C4-2B (cell line): ENCODE data around the gene MESP2.

ENCODE experiments used
- H3K27ac ChIP-seq: fragments of 450-650 bp; 2 replicates; pipeline ENCODE4 v1.5.1; 2017
- CTCF ChIP-seq: fragments of 450-650 bp; conservative IDR thresholded peaks from 2 replicates; pipeline ENCODE4 v1.5.1; 2017; ENCODE audit warnings: mild to moderate bottlenecking
- ZFX ChIP-seq: fragments of 450-650 bp; IDR thresholded peaks from 2 replicates; pipeline ENCODE4 v1.6.1; 2017

The MESP2 gene

GRCh38 chr15:89743011-89743410 lies 33.1 kb upstream of the MESP2 start:
- TF ChIP-seq ZFX (no peak), CTCF (no peak)
- no peak overlapping the region for H3K27ac ChIP-seq

GRCh38 chr15:89743594-89743993 lies 32.5 kb upstream of the MESP2 start:
- no peak overlapping the region for H3K27ac ChIP-seq
- TF ChIP-seq ZFX (no peak), CTCF (no peak)

- H3K27ac ChIP-seq = no peak overlapping the region
- TF ChIP-seq ZFX = no peak
- TF ChIP-seq CTCF = no peak
Measured at GRCh38 chr15:89745131-89745530, 31.0 kb upstream of the MESP2 start.

- no peak overlapping the region for H3K27ac ChIP-seq
- TF ChIP-seq CTCF = no peak
- TF ChIP-seq ZFX = no peak
Measured at GRCh38 chr15:89745768-89746167, 30.4 kb upstream of the MESP2 start.

GRCh38 chr15:89746386-89746780 lies 29.7 kb upstream of the MESP2 start:
- TF ChIP-seq ZFX (no peak), CTCF (no peak)
- no peak overlapping the region for H3K27ac ChIP-seq

- TF ChIP-seq ZFX (no peak), CTCF (no peak)
- H3K27ac ChIP-seq = no peak overlapping the region
Measured at GRCh38 chr15:89747708-89748682, 28.1 kb upstream of the MESP2 start.

- TF ChIP-seq ZFX = no peak
- TF ChIP-seq CTCF = no peak
- no peak overlapping the region; the same call in 1 of the 2 replicates for H3K27ac ChIP-seq
Measured at GRCh38 chr15:89749054-89749453, 27.1 kb upstream of the MESP2 start.
